Medulla oblongata (tissue), 1 donor: ENCODE results near the gene SENP2.
"Not testable (repeated sequence)": the region's sequence is repeated elsewhere in the genome, so short reads cannot be mapped to it uniquely, and the experiment has no call there.

Source experiments
- DNase-seq: peaks from one replicate; pipeline ENCODE4 v3.0.0-alpha.2; 2015; ENCODE audit errors: extremely low spot score

The SENP2 gene

GRCh38 chr3:185647134-185647879 is 61.2 kb downstream of the SENP2 start:
- DNase-seq, result no peak

GRCh38 chr3:185647880-185648210 is 61.8 kb downstream of the SENP2 start:
- DNase-seq, result no peak

GRCh38 chr3:185648396-185648795 is 62.3 kb downstream of the SENP2 start:
- no peak for DNase-seq

- DNase-seq, result no peak
Observed at GRCh38 chr3:185649414-185649813, 63.3 kb downstream of the SENP2 start.

- no peak for DNase-seq
Observed at GRCh38 chr3:185651971-185652370, 65.9 kb downstream of the SENP2 start.

GRCh38 chr3:185653949-185654757 is 68.1 kb downstream of the SENP2 start:
- DNase-seq, result no peak

GRCh38 chr3:185654758-185655145 is 68.7 kb downstream of the SENP2 start:
- no peak for DNase-seq

GRCh38 chr3:185655426-185656320 is 69.6 kb downstream of the SENP2 start:
- no peak for DNase-seq

GRCh38 chr3:185656321-185656840 is 70.3 kb downstream of the SENP2 start:
- DNase-seq, result peak; percentile 60

GRCh38 chr3:185657211-185657610 is 71.1 kb downstream of the SENP2 start:
- DNase-seq, result no peak

- no peak for DNase-seq
Observed at GRCh38 chr3:185657691-185658503, 71.8 kb downstream of the SENP2 start.

- DNase-seq, result no peak
Observed at GRCh38 chr3:185658504-185658912, 72.4 kb downstream of the SENP2 start.

GRCh38 chr3:185658943-185659342 is 72.8 kb downstream of the SENP2 start:
- DNase-seq, result no peak

- DNase-seq, result peak; percentile 85
Observed at GRCh38 chr3:185659942-185660921, 74.1 kb downstream of the SENP2 start.

GRCh38 chr3:185661296-185661695 is 75.2 kb downstream of the SENP2 start:
- DNase-seq, result not testable (repeated sequence)

GRCh38 chr3:185661772-185662171 is 75.7 kb downstream of the SENP2 start:
- no peak for DNase-seq

GRCh38 chr3:185663929-185664328 is 77.8 kb downstream of the SENP2 start:
- no peak for DNase-seq

GRCh38 chr3:185667574-185667973 is 81.5 kb downstream of the SENP2 start:
- no peak for DNase-seq

GRCh38 chr3:185677146-185677829 is 91.2 kb downstream of the SENP2 start:
- no peak for DNase-seq
